ENCODE measurements around the gene CHCHD6.

Gene CHCHD6

GRCh38 chr3:126858887-126859286, 154.8 kb downstream of the CHCHD6 start:
- no peak overlapping the region for H3K4me3 ChIP-seq (ENCODE audit: low read depth, low read length)
- no peak for TF ChIP-seq CTCF (IDR thresholded peaks at IDR 0.05; ENCODE audit: borderline replicate concordance, insufficient read depth, low read depth, low read length)

GRCh38 chr3:126859415-126860246, 155.6 kb downstream of the CHCHD6 start:
- TF ChIP-seq CTCF (IDR thresholded peaks at IDR 0.05; ENCODE audit: borderline replicate concordance, insufficient read depth, low read depth, low read length) = no peak
- no peak overlapping the region for H3K4me3 ChIP-seq (ENCODE audit: low read depth, low read length)

- TF ChIP-seq CTCF (IDR thresholded peaks at IDR 0.05; ENCODE audit: borderline replicate concordance, insufficient read depth, low read depth, low read length) = no peak
- H3K4me3 ChIP-seq (ENCODE audit: low read depth, low read length) = no peak overlapping the region
Observed at GRCh38 chr3:126865736-126866135, 161.7 kb downstream of the CHCHD6 start.

- TF ChIP-seq CTCF (IDR thresholded peaks at IDR 0.05; ENCODE audit: borderline replicate concordance, insufficient read depth, low read depth, low read length) = no peak
- no peak overlapping the region for H3K4me3 ChIP-seq (ENCODE audit: low read depth, low read length)
Observed at GRCh38 chr3:126866175-126866759, 162.2 kb downstream of the CHCHD6 start.

- no peak for TF ChIP-seq CTCF (IDR thresholded peaks at IDR 0.05; ENCODE audit: borderline replicate concordance, insufficient read depth, low read depth, low read length)
- H3K4me3 ChIP-seq (ENCODE audit: low read depth, low read length) = no peak overlapping the region
Observed at GRCh38 chr3:126867190-126867862, 163.3 kb downstream of the CHCHD6 start.

GRCh38 chr3:126867863-126868200, 163.8 kb downstream of the CHCHD6 start:
- TF ChIP-seq CTCF (IDR thresholded peaks at IDR 0.05; ENCODE audit: borderline replicate concordance, insufficient read depth, low read depth, low read length) = no peak
- no peak overlapping the region for H3K4me3 ChIP-seq (ENCODE audit: low read depth, low read length)
